HepG2 (cell line): ENCODE results near the gene SLC2A13. TPM values are rescaled to one million over a fixed set of nuclear protein-coding genes. Genes with fewer than 3 reads are reported as not detected.

ENCODE experiments used
- CHCHD3 ChIP-seq: sonication (generic); formaldehyde crosslinking; IDR thresholded peaks from 2 replicates; pipeline ENCODE4 v1.8.0; 2022; ENCODE audit warnings: mild to moderate bottlenecking, missing genetic modification reagents, moderate library complexity
- CHD4 ChIP-seq: fragments of 200-600 bp; sonication (generic); IDR thresholded peaks from 2 replicates; pipeline ENCODE4 v1.7.0; 2017; ENCODE audit warnings: mild to moderate bottlenecking, low read length, borderline replicate concordance
- GATA4 ChIP-seq: sonication (generic); IDR thresholded peaks from 2 replicates; pipeline ENCODE4 v1.6.1; 2016; ENCODE audit warnings: antibody characterized with exemption, low read depth, borderline replicate concordance
- HOXD1 ChIP-seq: sonication (generic); formaldehyde crosslinking; IDR thresholded peaks from 2 replicates; pipeline ENCODE4 v1.5.0; 2020; ENCODE audit warnings: missing genetic modification reagents
- IKZF4 ChIP-seq: sonication (generic); formaldehyde crosslinking; IDR thresholded peaks from 2 replicates; pipeline ENCODE4 v1.5.1; 2020; ENCODE audit warnings: borderline replicate concordance, mild to moderate bottlenecking, low read depth, missing genetic modification reagents; ENCODE audit errors: not compliant biosample characterization
- KMT2A ChIP-seq: sonication (generic); formaldehyde crosslinking; IDR thresholded peaks from 2 replicates; pipeline ENCODE4 v1.4.0; 2020; ENCODE audit warnings: missing genetic modification reagents
- LCORL ChIP-seq, 2 experiments: fragments of 450-650 bp in 1 of 2; sonication (generic) in 1 of 2; formaldehyde crosslinking in 1 of 2; IDR thresholded peaks; 2 replicates each; pipeline versions ENCODE4 v1.5.0 to v1.6.1; 2017 to 2020; ENCODE audit warnings: antibody characterized with exemption in 1 of 2, missing genetic modification reagents in 1 of 2
- MED8 ChIP-seq: sonication (generic); formaldehyde crosslinking; IDR thresholded peaks from 2 replicates; pipeline ENCODE4 v1.8.1; 2023; ENCODE audit warnings: mild to moderate bottlenecking, missing genetic modification reagents; ENCODE audit not compliant: insufficient replicate concordance
- NKX3-1 ChIP-seq: sonication (generic); formaldehyde crosslinking; IDR thresholded peaks from 2 replicates; pipeline ENCODE4 v1.5.0; 2020; ENCODE audit warnings: missing genetic modification reagents
- SPEN ChIP-seq: sonication (generic); formaldehyde crosslinking; IDR thresholded peaks from 2 replicates; pipeline ENCODE4 v1.5.1; 2020; ENCODE audit warnings: low read depth, mild to moderate bottlenecking, missing genetic modification reagents
- TBP ChIP-seq: sonication (generic); formaldehyde crosslinking; IDR thresholded peaks from 2 replicates; pipeline ENCODE4 v1.5.0; 2020; ENCODE audit warnings: missing genetic modification reagents
- ZMYM4 ChIP-seq: sonication (generic); formaldehyde crosslinking; IDR thresholded peaks from 2 replicates; pipeline ENCODE4 v1.8.1; 2023; ENCODE audit warnings: mild to moderate bottlenecking, missing genetic modification reagents
- ZNF121 ChIP-seq: sonication (generic); formaldehyde crosslinking; IDR thresholded peaks from 2 replicates; pipeline ENCODE4 v1.5.0; 2020; ENCODE audit warnings: mild to moderate bottlenecking, missing genetic modification reagents
- ZNF335 ChIP-seq: sonication (generic); formaldehyde crosslinking; IDR thresholded peaks from 2 replicates; pipeline ENCODE4 v1.4.0; 2020; ENCODE audit warnings: missing genetic modification reagents
- ZNF431 ChIP-seq: sonication (generic); formaldehyde crosslinking; IDR thresholded peaks from 2 replicates; pipeline ENCODE4 v1.9.0; 2022; ENCODE audit warnings: missing genetic modification reagents, low read depth, mild to moderate bottlenecking, borderline replicate concordance
- ZNF672 ChIP-seq: sonication (generic); formaldehyde crosslinking; IDR thresholded peaks from 2 replicates; pipeline ENCODE4 v1.8.1; 2022; ENCODE audit warnings: missing genetic modification reagents
- ZNF850 ChIP-seq: sonication (generic); formaldehyde crosslinking; conservative IDR thresholded peaks from 2 replicates; pipeline ENCODE4 v1.9.0; 2021; ENCODE audit warnings: mild to moderate bottlenecking, missing genetic modification reagents
- ZSCAN12 ChIP-seq: sonication (generic); formaldehyde crosslinking; IDR thresholded peaks from 2 replicates; pipeline ENCODE4 v1.9.0; 2021; ENCODE audit warnings: mild to moderate bottlenecking, missing genetic modification reagents
- polyA plus RNA-seq, 8 experiments: library from polyadenylated mRNA; depleted of rRNA in 3 of 8; stranded (reverse) in 7 of 8; unstranded in 1 of 8; fragments of >200 nt; fragmentation: Illumina TruSeq in 4 of 8; extraction: Trizol in 4 of 8; gene quantifications; 2 replicates each; pipeline versions ENCODE4 v1.2.1 to v1.2.3, GENCODE V29; 2011 to 2016; ENCODE audit warnings: low read depth in 4 of 8, missing spikeins in 1 of 8, mixed read lengths in 1 of 8; ENCODE audit not compliant: insufficient read depth in 1 of 8
- total RNA-seq, 5 experiments: library from RNA; depleted of rRNA; stranded (reverse); fragments of >200 nt; fragmentation: Illumina TruSeq; extraction: Trizol; gene quantifications; 2 replicates each; pipeline ENCODE4 v1.2.3, GENCODE V29; 2016; ENCODE audit warnings: low read depth in 1 of 5
- TF ChIP-seq, protein P1 (sequence below): sonication (generic); formaldehyde crosslinking; IDR thresholded peaks from 2 replicates; pipeline ENCODE4 v1.8.1; 2023; ENCODE audit warnings: missing genetic modification reagents, mild to moderate bottlenecking, borderline replicate concordance
- TF ChIP-seq, protein P2 (sequence below): sonication (generic); formaldehyde crosslinking; IDR thresholded peaks from 2 replicates; pipeline ENCODE4 v1.4.0; 2020; ENCODE audit warnings: missing genetic modification reagents
- TF ChIP-seq, protein P3 (sequence below): sonication (generic); formaldehyde crosslinking; conservative IDR thresholded peaks from 2 replicates; pipeline ENCODE4 v1.4.0; 2020; ENCODE audit warnings: missing genetic modification reagents
- TF ChIP-seq, protein P4 (sequence below): sonication (generic); formaldehyde crosslinking; IDR thresholded peaks from 2 replicates; pipeline ENCODE4 v1.4.0; 2020; ENCODE audit warnings: missing genetic modification reagents
- TF ChIP-seq, protein P5 (sequence below): sonication (generic); formaldehyde crosslinking; IDR thresholded peaks from 2 replicates; pipeline ENCODE4 v1.8.1; 2023; ENCODE audit warnings: mild to moderate bottlenecking, missing genetic modification reagents

Gene SLC2A13
- total and polyA plus RNA-seq, 2 of the 13 experiments (the other 11 are each of a cell fraction or from before 2014, with no cell fraction given): 5.5 to 6.0 TPM

- no peak for TF ChIP-seq GATA4
- no peak for TF ChIP-seq ZNF850 (CRISPR knock-in tag)
- no peak for TF ChIP-seq IKZF4 (CRISPR knock-in tag)
- no peak for TF ChIP-seq ZNF335 (CRISPR knock-in tag)
- TF ChIP-seq, protein P1, sequence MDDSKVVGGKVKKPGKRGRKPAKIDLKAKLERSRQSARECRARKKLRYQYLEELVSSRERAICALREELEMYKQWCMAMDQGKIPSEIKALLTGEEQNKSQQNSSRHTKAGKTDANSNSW (CRISPR knock-in tag): no peak
- peak; percentile 47; the same call in 1 of the 2 replicates for TF ChIP-seq ZMYM4 (CRISPR knock-in tag)
- TF ChIP-seq SPEN (CRISPR knock-in tag): no peak
- TF ChIP-seq LCORL (IDR thresholded peaks at IDR 0.05): no peak
- no peak for TF ChIP-seq LCORL (CRISPR knock-in tag; IDR thresholded peaks at IDR 0.05)
- TF ChIP-seq ZNF121: no peak
- TF ChIP-seq CHD4: no peak
- TF ChIP-seq HOXD1 (CRISPR knock-in tag): 0 out of 2 replicates have a peak, but pooled peaks have one; percentile 30
- TF ChIP-seq, protein P2, sequence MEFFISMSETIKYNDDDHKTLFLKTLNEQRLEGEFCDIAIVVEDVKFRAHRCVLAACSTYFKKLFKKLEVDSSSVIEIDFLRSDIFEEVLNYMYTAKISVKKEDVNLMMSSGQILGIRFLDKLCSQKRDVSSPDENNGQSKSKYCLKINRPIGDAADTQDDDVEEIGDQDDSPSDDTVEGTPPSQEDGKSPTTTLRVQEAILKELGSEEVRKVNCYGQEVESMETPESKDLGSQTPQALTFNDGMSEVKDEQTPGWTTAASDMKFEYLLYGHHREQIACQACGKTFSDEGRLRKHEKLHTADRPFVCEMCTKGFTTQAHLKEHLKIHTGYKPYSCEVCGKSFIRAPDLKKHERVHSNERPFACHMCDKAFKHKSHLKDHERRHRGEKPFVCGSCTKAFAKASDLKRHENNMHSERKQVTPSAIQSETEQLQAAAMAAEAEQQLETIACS (CRISPR knock-in tag): peak; percentile 61
- TF ChIP-seq ZNF431: 0 out of 2 replicates have a peak, but pooled peaks have one; percentile 24
- no peak; the same call in 1 of the 2 replicates for TF ChIP-seq ZNF672 (CRISPR knock-in tag)
- 0 out of 2 replicates have a peak, but pooled peaks have one; percentile 32 for TF ChIP-seq CHCHD3 (CRISPR knock-in tag)
- TF ChIP-seq, protein P3, sequence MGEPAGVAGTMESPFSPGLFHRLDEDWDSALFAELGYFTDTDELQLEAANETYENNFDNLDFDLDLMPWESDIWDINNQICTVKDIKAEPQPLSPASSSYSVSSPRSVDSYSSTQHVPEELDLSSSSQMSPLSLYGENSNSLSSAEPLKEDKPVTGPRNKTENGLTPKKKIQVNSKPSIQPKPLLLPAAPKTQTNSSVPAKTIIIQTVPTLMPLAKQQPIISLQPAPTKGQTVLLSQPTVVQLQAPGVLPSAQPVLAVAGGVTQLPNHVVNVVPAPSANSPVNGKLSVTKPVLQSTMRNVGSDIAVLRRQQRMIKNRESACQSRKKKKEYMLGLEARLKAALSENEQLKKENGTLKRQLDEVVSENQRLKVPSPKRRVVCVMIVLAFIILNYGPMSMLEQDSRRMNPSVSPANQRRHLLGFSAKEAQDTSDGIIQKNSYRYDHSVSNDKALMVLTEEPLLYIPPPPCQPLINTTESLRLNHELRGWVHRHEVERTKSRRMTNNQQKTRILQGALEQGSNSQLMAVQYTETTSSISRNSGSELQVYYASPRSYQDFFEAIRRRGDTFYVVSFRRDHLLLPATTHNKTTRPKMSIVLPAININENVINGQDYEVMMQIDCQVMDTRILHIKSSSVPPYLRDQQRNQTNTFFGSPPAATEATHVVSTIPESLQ: no peak
- TF ChIP-seq, protein P4, sequence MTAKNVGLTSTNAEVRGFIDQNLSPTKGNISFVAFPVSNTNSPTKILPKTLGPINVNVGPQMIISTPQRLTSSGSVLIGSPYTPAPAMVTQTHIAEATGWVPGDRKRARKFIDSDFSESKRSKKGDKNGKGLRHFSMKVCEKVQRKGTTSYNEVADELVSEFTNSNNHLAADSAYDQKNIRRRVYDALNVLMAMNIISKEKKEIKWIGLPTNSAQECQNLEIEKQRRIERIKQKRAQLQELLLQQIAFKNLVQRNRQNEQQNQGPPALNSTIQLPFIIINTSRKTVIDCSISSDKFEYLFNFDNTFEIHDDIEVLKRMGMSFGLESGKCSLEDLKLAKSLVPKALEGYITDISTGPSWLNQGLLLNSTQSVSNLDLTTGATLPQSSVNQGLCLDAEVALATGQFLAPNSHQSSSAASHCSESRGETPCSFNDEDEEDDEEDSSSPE: 0 out of 2 replicates have a peak, but pooled peaks have one; percentile 43
- TF ChIP-seq MED8 (CRISPR knock-in tag): no peak
- TF ChIP-seq NKX3-1 (CRISPR knock-in tag): no peak
- TF ChIP-seq KMT2A: no peak
- peak; percentile 79; the same call in 1 of the 2 replicates for TF ChIP-seq ZSCAN12 (CRISPR knock-in tag)
- TF ChIP-seq, protein P5, sequence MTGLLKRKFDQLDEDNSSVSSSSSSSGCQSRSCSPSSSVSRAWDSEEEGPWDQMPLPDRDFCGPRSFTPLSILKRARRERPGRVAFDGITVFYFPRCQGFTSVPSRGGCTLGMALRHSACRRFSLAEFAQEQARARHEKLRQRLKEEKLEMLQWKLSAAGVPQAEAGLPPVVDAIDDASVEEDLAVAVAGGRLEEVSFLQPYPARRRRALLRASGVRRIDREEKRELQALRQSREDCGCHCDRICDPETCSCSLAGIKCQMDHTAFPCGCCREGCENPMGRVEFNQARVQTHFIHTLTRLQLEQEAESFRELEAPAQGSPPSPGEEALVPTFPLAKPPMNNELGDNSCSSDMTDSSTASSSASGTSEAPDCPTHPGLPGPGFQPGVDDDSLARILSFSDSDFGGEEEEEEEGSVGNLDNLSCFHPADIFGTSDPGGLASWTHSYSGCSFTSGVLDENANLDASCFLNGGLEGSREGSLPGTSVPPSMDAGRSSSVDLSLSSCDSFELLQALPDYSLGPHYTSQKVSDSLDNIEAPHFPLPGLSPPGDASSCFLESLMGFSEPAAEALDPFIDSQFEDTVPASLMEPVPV (CRISPR knock-in tag): no peak
- TF ChIP-seq TBP (CRISPR knock-in tag): no peak
These were observed at the start of gene SLC2A13 (continued) for GRCh38 chr12:40105515-40106201.
